Trophoblast cell (in vitro differentiated cells and primary cell): ENCODE results near the gene BBIP1.

ENCODE experiments used
- DNase-seq, 2 donors: peaks; one replicate each; pipeline ENCODE4 v3.0.0-alpha.2; 2016
- H2AFZ ChIP-seq: 2 replicates; pipeline ENCODE4 v1.6.1; 2013; ENCODE audit warnings: low read length, moderate library complexity, mild to moderate bottlenecking; ENCODE audit not compliant: insufficient read depth, poor library complexity
- H2AK5ac ChIP-seq: 2 replicates; pipeline ENCODE4 v1.6.1; 2013; ENCODE audit warnings: mild to moderate bottlenecking, low read length
- H2BK120ac ChIP-seq: 2 replicates; pipeline ENCODE4 v1.6.1; 2013; ENCODE audit warnings: low read length, mild to moderate bottlenecking, moderate library complexity; ENCODE audit not compliant: insufficient read depth, poor library complexity
- H2BK12ac ChIP-seq: 2 replicates; pipeline ENCODE4 v1.6.1; 2013; ENCODE audit warnings: mild to moderate bottlenecking, low read length, moderate library complexity
- H2BK5ac ChIP-seq: 2 replicates; pipeline ENCODE4 v1.6.1; 2013; ENCODE audit warnings: low read length, low read depth, moderate library complexity, mild to moderate bottlenecking; ENCODE audit not compliant: poor library complexity
- H3K14ac ChIP-seq: 2 replicates; pipeline ENCODE4 v1.6.1; 2013; ENCODE audit warnings: mild to moderate bottlenecking, low read length
- H3K18ac ChIP-seq: 2 replicates; pipeline ENCODE4 v1.6.1; 2013; ENCODE audit warnings: mild to moderate bottlenecking, low read length
- H3K23ac ChIP-seq: 2 replicates; pipeline ENCODE4 v1.6.1; 2013; ENCODE audit warnings: low read length
- H3K27ac ChIP-seq: 2 replicates; pipeline ENCODE4 v1.5.1; 2013; ENCODE audit warnings: low read depth, mild to moderate bottlenecking, inconsistent platforms, low read length, moderate library complexity
- H3K27me3 ChIP-seq: 2 replicates; pipeline ENCODE4 v1.6.1; 2013; ENCODE audit warnings: inconsistent platforms, mild to moderate bottlenecking, low read length, moderate library complexity; ENCODE audit not compliant: insufficient read depth
- H3K36me3 ChIP-seq, 2 experiments: 1 replicate in 1 of 2; 2 replicates in 1 of 2; pipeline ENCODE4 v1.6.1; 2013; ENCODE audit warnings: low read length in 2 of 2, mild to moderate bottlenecking in 2 of 2, moderate library complexity in 1 of 2; ENCODE audit not compliant: insufficient read depth in 2 of 2, control insufficient read depth in 1 of 2
- H3K4ac ChIP-seq: 2 replicates; pipeline ENCODE4 v1.6.1; 2013; ENCODE audit warnings: low read depth, mild to moderate bottlenecking, low read length, moderate library complexity
- H3K4me1 ChIP-seq, 2 experiments: 1 replicate in 1 of 2; 2 replicates in 1 of 2; pipeline ENCODE4 v1.6.1; 2013; ENCODE audit warnings: low read length in 2 of 2, mild to moderate bottlenecking in 2 of 2, moderate library complexity in 1 of 2; ENCODE audit not compliant: insufficient read depth in 2 of 2, control insufficient read depth in 1 of 2
- H3K4me2 ChIP-seq: 2 replicates; pipeline ENCODE4 v1.6.1; 2013; ENCODE audit warnings: inconsistent platforms, mild to moderate bottlenecking, low read length, moderate library complexity
- H3K4me3 ChIP-seq: 2 replicates; pipeline ENCODE4 v1.5.1; 2013; ENCODE audit warnings: mild to moderate bottlenecking, low read depth, low read length, inconsistent platforms
- H3K79me1 ChIP-seq: one replicate; pipeline ENCODE4 v1.6.1; 2013; ENCODE audit warnings: low read length
- H3K79me2 ChIP-seq: 2 replicates; pipeline ENCODE4 v1.6.1; 2013; ENCODE audit warnings: low read length, mild to moderate bottlenecking; ENCODE audit not compliant: control insufficient read depth, insufficient read depth, poor library complexity
- H3K9ac ChIP-seq: 2 replicates; pipeline ENCODE4 v1.6.1; 2013; ENCODE audit warnings: mild to moderate bottlenecking, low read length
- H3K9me3 ChIP-seq: 2 replicates; pipeline ENCODE4 v1.6.1; 2013; ENCODE audit warnings: low read depth, mild to moderate bottlenecking, control low read depth, inconsistent platforms, low read length; ENCODE audit not compliant: insufficient read depth
- H4K12ac ChIP-seq: 2 replicates; pipeline ENCODE4 v1.6.1; 2013; ENCODE audit warnings: low read depth, mild to moderate bottlenecking, low read length, moderate library complexity
- H4K8ac ChIP-seq: 2 replicates; pipeline ENCODE4 v1.6.1; 2013; ENCODE audit warnings: low read depth, mild to moderate bottlenecking, low read length, moderate library complexity
- H4K91ac ChIP-seq: one replicate; pipeline ENCODE4 v1.6.1; 2013; ENCODE audit warnings: low read depth, mild to moderate bottlenecking, low read length, moderate library complexity
- WGBS: extraction: QIAGEN DNeasy Blood & Tissue Kit; methylation state at CpG from one replicate; pipeline ENCODE4 v1.1.7; 2013; ENCODE audit warnings: missing lambda C conversion rate; ENCODE audit not compliant: insufficient read length, insufficient coverage; ENCODE audit errors: extremely low coverage; 5-methylcytosine and 5-hydroxymethylcytosine counted together

BBIP1 gene

GRCh38 chr10:110873951-110874350 lies 45.0 kb downstream of the BBIP1 start:
- DNase-seq, result peak in 1 of 2 donors; percentile 16
- H2BK5ac ChIP-seq, result no peak overlapping the region
- H3K23ac ChIP-seq, result no peak overlapping the region
- no peak overlapping the region for H3K4ac ChIP-seq
- H3K36me3 ChIP-seq, result peaks cover 0 to 2% of the 10 kb centered on the region in 2 experiments
- no peaks in the 10 kb centered on the region for H3K27me3 ChIP-seq
- H3K4me3 ChIP-seq, result no peak overlapping the region
- H3K4me2 ChIP-seq, result no peak overlapping the region
- H2AK5ac ChIP-seq, result no peak overlapping the region
- H2BK120ac ChIP-seq, result no peak overlapping the region
- no peak overlapping the region for H4K12ac ChIP-seq
- H4K8ac ChIP-seq, result no peak overlapping the region
- no peak overlapping the region for H4K91ac ChIP-seq
- H3K14ac ChIP-seq, result no peak overlapping the region
- H3K79me1 ChIP-seq, result peaks cover 13% of the 10 kb centered on the region
- H3K79me2 ChIP-seq, result peaks cover 4% of the 10 kb centered on the region
- H3K18ac ChIP-seq, result no peak overlapping the region
- no CpG with 5 or more reads among the region's 2 CpGs for WGBS
- no peak overlapping the region for H3K9ac ChIP-seq
- H3K27ac ChIP-seq, result no peak overlapping the region
- H2BK12ac ChIP-seq, result no peak overlapping the region
- peaks cover 7 to 8% of the 10 kb centered on the region in 2 experiments for H3K4me1 ChIP-seq
- H2AFZ ChIP-seq, result no peak overlapping the region
- no peaks in the 10 kb centered on the region for H3K9me3 ChIP-seq

GRCh38 chr10:110872984-110873923 lies 45.7 kb downstream of the BBIP1 start:
- Histone ChIP-seq H3K79me1 (peaks cover 13% of the 10 kb centered on the region), H3K14ac (no peak overlapping the region), H2AFZ (no peak overlapping the region), H3K4me1 (peaks cover 7 to 8% of the 10 kb centered on the region in 2 experiments), H3K4me3 (peak overlapping the region; percentile 57), H3K27ac (peak overlapping the region; percentile 94), H3K4me2 (peak overlapping the region; percentile 72), H3K9ac (peak overlapping the region; percentile 28), H3K18ac (no peak overlapping the region), H3K23ac (no peak overlapping the region), H2BK120ac (no peak overlapping the region), H4K12ac (no peak overlapping the region), H2BK5ac (no peak overlapping the region), H2AK5ac (no peak overlapping the region), H3K79me2 (peaks cover 4% of the 10 kb centered on the region), H3K36me3 (peaks cover 0 to 2% of the 10 kb centered on the region in 2 experiments), H3K4ac (no peak overlapping the region), H4K91ac (no peak overlapping the region), H2BK12ac (no peak overlapping the region), H3K9me3 (no peaks in the 10 kb centered on the region), H3K27me3 (no peaks in the 10 kb centered on the region), H4K8ac (no peak overlapping the region)
- WGBS, result 100% methylated on average over 1 of the region's 16 CpGs
- peak in 1 of 2 donors; percentile 7 for DNase-seq

- WGBS, result no CpG with 5 or more reads among the region's 70 CpGs
- DNase-seq, result peak; percentile 64 to 73
Observed at GRCh38 chr10:110872145-110872983, 46.6 kb downstream of the BBIP1 start.

More at GRCh38 chr10:110872145-110872983, 46.6 kb downstream of the BBIP1 start:
- peak overlapping the region; percentile 85 for H3K14ac ChIP-seq
- H3K9ac ChIP-seq, result peak overlapping the region; percentile 84
- H3K9me3 ChIP-seq, result no peaks in the 10 kb centered on the region
- no peaks in the 10 kb centered on the region for H3K27me3 ChIP-seq
- peak overlapping the region; percentile 71 for H3K18ac ChIP-seq
- H3K79me2 ChIP-seq, result peaks cover 4% of the 10 kb centered on the region
- H3K36me3 ChIP-seq, result peaks cover 0 to 2% of the 10 kb centered on the region in 2 experiments
- peak overlapping the region; percentile 76 for H2BK5ac ChIP-seq
- peak overlapping the region; percentile 90 for H4K91ac ChIP-seq
- H2AK5ac ChIP-seq, result no peak overlapping the region
- H3K4me1 ChIP-seq, result peaks cover 7 to 8% of the 10 kb centered on the region in 2 experiments
- H2AFZ ChIP-seq, result peak overlapping the region; percentile 78
- peak overlapping the region; percentile 94 for H3K27ac ChIP-seq
- H2BK120ac ChIP-seq, result peak overlapping the region; percentile 68
- peak overlapping the region; percentile 26 for H4K12ac ChIP-seq
- peak overlapping the region; percentile 73 for H4K8ac ChIP-seq
- H3K4me3 ChIP-seq, result peak overlapping the region; percentile 87
- peaks cover 13% of the 10 kb centered on the region for H3K79me1 ChIP-seq
- peak overlapping the region; percentile 65 for H3K4ac ChIP-seq
- H3K23ac ChIP-seq, result no peak overlapping the region
- peak overlapping the region; percentile 72 for H3K4me2 ChIP-seq
- H2BK12ac ChIP-seq, result no peak overlapping the region
